Measurements from ENCODE around the gene KCTD19. TPM values are rescaled to one million over a fixed set of nuclear protein-coding genes. Genes with fewer than 3 reads are reported as not detected.

KCTD19 gene
- total RNA-seq, 4 donors from 2014 or later, result under 0.01 to 2.3 (median 0.25) TPM

DNA sequence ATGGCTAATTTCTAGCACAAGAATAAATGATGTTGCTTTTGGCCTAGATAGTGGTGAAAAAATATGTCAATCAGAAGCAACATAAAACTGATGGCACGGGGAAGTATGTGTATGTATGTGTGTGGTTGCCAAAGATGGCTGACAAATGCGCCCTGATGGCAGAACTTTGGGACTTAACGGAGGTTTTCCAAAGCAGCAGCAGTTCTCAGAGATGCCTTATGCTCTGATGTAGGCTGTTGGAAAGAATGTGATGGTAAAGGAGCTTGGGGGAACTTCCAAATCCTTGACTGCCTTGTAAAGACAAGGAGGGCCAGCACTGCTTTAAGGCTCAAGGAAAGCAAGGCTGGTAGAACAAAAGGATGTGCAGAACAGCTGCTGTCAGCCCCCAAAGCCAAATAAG is 16.0 kb downstream of the KCTD19 start:
- WGBS, 2 donors, result 76 to 80% methylated on average over 3 of the region's 3 CpGs
- no peak for DNase-seq (ENCODE audit: low spot score in 2 of 2)
- no peaks in the 10 kb centered on the region for H3K27me3 ChIP-seq
- no peak for TF ChIP-seq EP300 (IDR thresholded peaks at IDR 0.05)
- no peak for TF ChIP-seq POLR2A (IDR thresholded peaks at IDR 0.05)
- TF ChIP-seq, protein P1, sequence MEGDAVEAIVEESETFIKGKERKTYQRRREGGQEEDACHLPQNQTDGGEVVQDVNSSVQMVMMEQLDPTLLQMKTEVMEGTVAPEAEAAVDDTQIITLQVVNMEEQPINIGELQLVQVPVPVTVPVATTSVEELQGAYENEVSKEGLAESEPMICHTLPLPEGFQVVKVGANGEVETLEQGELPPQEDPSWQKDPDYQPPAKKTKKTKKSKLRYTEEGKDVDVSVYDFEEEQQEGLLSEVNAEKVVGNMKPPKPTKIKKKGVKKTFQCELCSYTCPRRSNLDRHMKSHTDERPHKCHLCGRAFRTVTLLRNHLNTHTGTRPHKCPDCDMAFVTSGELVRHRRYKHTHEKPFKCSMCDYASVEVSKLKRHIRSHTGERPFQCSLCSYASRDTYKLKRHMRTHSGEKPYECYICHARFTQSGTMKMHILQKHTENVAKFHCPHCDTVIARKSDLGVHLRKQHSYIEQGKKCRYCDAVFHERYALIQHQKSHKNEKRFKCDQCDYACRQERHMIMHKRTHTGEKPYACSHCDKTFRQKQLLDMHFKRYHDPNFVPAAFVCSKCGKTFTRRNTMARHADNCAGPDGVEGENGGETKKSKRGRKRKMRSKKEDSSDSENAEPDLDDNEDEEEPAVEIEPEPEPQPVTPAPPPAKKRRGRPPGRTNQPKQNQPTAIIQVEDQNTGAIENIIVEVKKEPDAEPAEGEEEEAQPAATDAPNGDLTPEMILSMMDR (IDR thresholded peaks at IDR 0.05), result no peak
- no peaks in the 10 kb centered on the region for H3K36me3 ChIP-seq
- H3K4me3 ChIP-seq, result no peak overlapping the region
- H3K9me3 ChIP-seq, result no peaks in the 10 kb centered on the region
- H3K4me1 ChIP-seq, result no peaks in the 10 kb centered on the region
- H3K27ac ChIP-seq, result no peak overlapping the region

GRCh38 chr16:67305216-67306071 is 21.1 kb downstream of the KCTD19 start:
- DNase-seq (ENCODE audit: low spot score in 2 of 2), result no peak
- H3K27ac ChIP-seq, result no peak overlapping the region
- no peak for TF ChIP-seq POLR2A (IDR thresholded peaks at IDR 0.05)
- TF ChIP-seq EP300 (IDR thresholded peaks at IDR 0.05), result no peak
- TF ChIP-seq, protein P1 (IDR thresholded peaks at IDR 0.05), result no peak
- WGBS, 2 donors, result 74 to 83% methylated on average over 13 of the region's 13 CpGs
- H3K9me3 ChIP-seq, result no peaks in the 10 kb centered on the region
- no peaks in the 10 kb centered on the region for H3K36me3 ChIP-seq
- no peaks in the 10 kb centered on the region for H3K27me3 ChIP-seq
- peaks cover 0 to 12% (median 0%) of the 10 kb centered on the region in 4 donors for H3K4me1 ChIP-seq
- no peak overlapping the region for H3K4me3 ChIP-seq

GRCh38 chr16:67304020-67304419 is 22.5 kb downstream of the KCTD19 start:
- peak overlapping the region in 1 of 4 donors; percentile 15 for H3K27ac ChIP-seq
- H3K27me3 ChIP-seq, result no peaks in the 10 kb centered on the region
- H3K4me1 ChIP-seq, result peaks cover 0 to 13% (median 0%) of the 10 kb centered on the region in 4 donors
- no peak for TF ChIP-seq EP300 (IDR thresholded peaks at IDR 0.05)
- TF ChIP-seq, protein P1 (IDR thresholded peaks at IDR 0.05), result no peak
- TF ChIP-seq POLR2A (IDR thresholded peaks at IDR 0.05), result no peak
- H3K9me3 ChIP-seq, result no peaks in the 10 kb centered on the region
- H3K36me3 ChIP-seq, result no peaks in the 10 kb centered on the region
- no peak overlapping the region for H3K4me3 ChIP-seq
- no peak for DNase-seq (ENCODE audit: low spot score in 2 of 2)
- WGBS, 2 donors, result 50 to 73% methylated on average over 1 of the region's 1 CpG

- TF ChIP-seq EP300 (IDR thresholded peaks at IDR 0.05) (no peak), POLR2A (IDR thresholded peaks at IDR 0.05) (no peak)
- TF ChIP-seq, protein P1 (IDR thresholded peaks at IDR 0.05), result no peak
- Histone ChIP-seq H3K36me3 (no peaks in the 10 kb centered on the region), H3K9me3 (no peaks in the 10 kb centered on the region), H3K27ac (peak overlapping the region; percentile 15 to 84 (median 56)), H3K27me3 (no peaks in the 10 kb centered on the region), H3K4me1 (peaks cover 0 to 13% (median 0%) of the 10 kb centered on the region in 4 donors), H3K4me3 (no peak overlapping the region)
- WGBS, 2 donors, result 63 to 83% methylated on average over 2 to 8 of the region's 8 CpGs
- no peak for DNase-seq (ENCODE audit: low spot score in 2 of 2)
Observed at GRCh38 chr16:67302970-67303369, 23.6 kb downstream of the KCTD19 start.

- H3K4me3 ChIP-seq, result peak overlapping the region in 1 of 4 donors; percentile 19
- TF ChIP-seq EP300 (IDR thresholded peaks at IDR 0.05) (no peak), POLR2A (IDR thresholded peaks at IDR 0.05) (no peak)
- TF ChIP-seq, protein P1 (IDR thresholded peaks at IDR 0.05), result no peak
- H3K36me3 ChIP-seq, result no peaks in the 10 kb centered on the region
- peak overlapping the region; percentile 46 to 84 (median 68) for H3K27ac ChIP-seq
- no peak for DNase-seq (ENCODE audit: low spot score in 2 of 2)
- 61 to 76% methylated on average over 7 of the region's 7 CpGs for WGBS, 2 donors
- H3K9me3 ChIP-seq, result no peaks in the 10 kb centered on the region
- H3K4me1 ChIP-seq, result peaks cover 0 to 13% (median 0%) of the 10 kb centered on the region in 4 donors
- H3K27me3 ChIP-seq, result no peaks in the 10 kb centered on the region
Observed at GRCh38 chr16:67302076-67302475, 24.5 kb downstream of the KCTD19 start.

Data from tibial nerve (tissue), 4 donors.